CD14-positive monocyte (primary cell): ENCODE data around the gene DESI2. TPM values are rescaled to one million over a fixed set of nuclear protein-coding genes. Genes with fewer than 3 reads are reported as not detected.

Source experiments
- DNase-seq, 3 donors: peaks; one replicate each; pipeline ENCODE4 v3.0.0-alpha.2; 2011 to 2022
- H2AFZ ChIP-seq: 2 replicates; pipeline ENCODE4 v1.6.0; 2012; ENCODE audit warnings: mild to moderate bottlenecking, low read depth, low read length, inconsistent platforms; ENCODE audit not compliant: insufficient read depth, poor library complexity, severe bottlenecking
- H3K27ac ChIP-seq, 2 donors: 1 replicate in 1 of 2; 2 replicates in 1 of 2; pipeline ENCODE4 v1.5.1; 2012 to 2013; ENCODE audit warnings: low read length in 2 of 2, control low read depth in 1 of 2, inconsistent platforms in 1 of 2, low read depth in 1 of 2, mild to moderate bottlenecking in 1 of 2
- H3K27me3 ChIP-seq, 2 donors: one replicate each; pipeline versions ENCODE4 v1.6.0 to v1.6.1; 2011 to 2013; ENCODE audit warnings: low read length in 2 of 2; ENCODE audit not compliant: control insufficient read depth in 2 of 2, insufficient read depth in 2 of 2
- H3K36me3 ChIP-seq, 2 donors: replicated peaks in 1 of 2; 1 replicate in 1 of 2; 2 replicates in 1 of 2; pipeline versions ENCODE4 v1.5.1 to v1.6.1; 2012 to 2013; ENCODE audit warnings: low read length in 2 of 2, control low read depth in 1 of 2, inconsistent platforms in 1 of 2, mild to moderate bottlenecking in 1 of 2; ENCODE audit not compliant: insufficient read depth in 2 of 2, control insufficient read depth in 1 of 2
- H3K4me1 ChIP-seq, 2 donors: 1 replicate in 1 of 2; 2 replicates in 1 of 2; pipeline versions ENCODE4 v1.5.1 to v1.6.1; 2012 to 2013; ENCODE audit warnings: low read length in 2 of 2, control low read depth in 1 of 2, inconsistent platforms in 1 of 2, mild to moderate bottlenecking in 1 of 2, moderate library complexity in 1 of 2; ENCODE audit not compliant: insufficient read depth in 2 of 2, control insufficient read depth in 1 of 2
- H3K4me2 ChIP-seq: replicated peaks from 2 replicates; pipeline ENCODE3; 2012; ENCODE audit warnings: low read length, moderate library complexity, mild to moderate bottlenecking; ENCODE audit not compliant: poor library complexity, severe bottlenecking; ENCODE audit errors: extremely low read depth
- H3K4me3 ChIP-seq, 3 experiments: fragments of 200-600 bp in 1 of 3; sonication (generic) in 1 of 3; replicated peaks in 1 of 3; 1 replicate in 2 of 3; 2 replicates in 1 of 3; pipeline ENCODE4 v1.5.1; 2011 to 2013; ENCODE audit warnings: low read length in 3 of 3, mild to moderate bottlenecking in 3 of 3, control low read depth in 2 of 3, low read depth in 2 of 3, inconsistent platforms in 1 of 3, moderate library complexity in 1 of 3
- H3K79me2 ChIP-seq: 2 replicates; pipeline ENCODE4 v1.6.0; 2012; ENCODE audit warnings: mild to moderate bottlenecking, control low read depth, inconsistent platforms, low read length, moderate library complexity; ENCODE audit not compliant: insufficient read depth
- H3K9ac ChIP-seq: 2 replicates; pipeline ENCODE4 v1.6.0; 2017; ENCODE audit warnings: low read length, mild to moderate bottlenecking; ENCODE audit not compliant: insufficient read depth, poor library complexity, severe bottlenecking
- H3K9me3 ChIP-seq, 2 donors: replicated peaks in 1 of 2; 1 replicate in 1 of 2; 2 replicates in 1 of 2; pipeline versions ENCODE4 v1.5.1 to v1.6.1; 2012 to 2013; ENCODE audit warnings: low read length in 2 of 2, control low read depth in 1 of 2; ENCODE audit not compliant: control insufficient read depth in 1 of 2, insufficient read depth in 1 of 2
- H4K20me1 ChIP-seq: 2 replicates; pipeline ENCODE4 v1.6.0; 2012; ENCODE audit warnings: mild to moderate bottlenecking, low read length, control low read depth, moderate library complexity; ENCODE audit not compliant: insufficient read depth
- H3K27ac Mint-ChIP-seq, 7 donors: one replicate each; pipeline ENCODE4 v1.8.0; 2020; ENCODE audit warnings: mild to moderate bottlenecking in 7 of 7, mixed read lengths in 7 of 7, moderate library complexity in 6 of 7, inconsistent platforms in 2 of 7
- H3K27me3 Mint-ChIP-seq, 3 donors: one replicate each; pipeline ENCODE4 v1.8.0; 2021 to 2022; ENCODE audit warnings: low read depth in 3 of 3, mild to moderate bottlenecking in 3 of 3, mixed read lengths in 3 of 3, moderate library complexity in 3 of 3, inconsistent platforms in 1 of 3
- H3K36me3 Mint-ChIP-seq, 2 donors: one replicate each; pipeline ENCODE4 v1.8.0; 2020; ENCODE audit warnings: mixed read lengths in 2 of 2, inconsistent platforms in 1 of 2, mild to moderate bottlenecking in 1 of 2
- H3K4me1 Mint-ChIP-seq: one replicate; pipeline ENCODE4 v1.8.0; 2020; ENCODE audit warnings: mild to moderate bottlenecking, mixed read lengths
- H3K4me3 Mint-ChIP-seq, 2 donors: one replicate each; pipeline ENCODE4 v1.8.0; 2020; ENCODE audit warnings: mild to moderate bottlenecking in 2 of 2, mixed read lengths in 2 of 2, moderate library complexity in 1 of 2
- H3K9me3 Mint-ChIP-seq, 7 donors: one replicate each; pipeline ENCODE4 v1.8.0; 2020 to 2022; ENCODE audit warnings: mixed read lengths in 7 of 7, mild to moderate bottlenecking in 6 of 7, moderate library complexity in 6 of 7, inconsistent platforms in 2 of 7
- WGBS: methylation state at CpG from one replicate; pipeline ENCODE4 v1.1.5; 2013; ENCODE audit warnings: missing lambda C conversion rate; ENCODE audit not compliant: insufficient coverage; 5-methylcytosine and 5-hydroxymethylcytosine counted together
- intact Hi-C, 2 donors: fragments of 100-400 bp; cut with micrococcal nuclease; formaldehyde crosslinking; loops; one replicate each; pipeline versions ENCODE4 v1.15.0 to v1.15.1; 2023
- polyA plus RNA-seq, 3 donors: library from polyadenylated mRNA; depleted of rRNA in 1 of 3; unstranded in 2 of 3; stranded (reverse) in 1 of 3; fragments of 300-500 nt in 2 of 3; fragments of >200 nt in 1 of 3; fragmentation: Illumina TruSeq in 2 of 3; gene quantifications; 1 replicate in 2 of 3; 2 replicates in 1 of 3; pipeline ENCODE4 v1.2.3, GENCODE V29; 2012 to 2021
- TF ChIP-seq, protein P1 (sequence below): fragments of 200-600 bp; IDR thresholded peaks from one replicate; pipeline ENCODE4 v1.8.0; 2022; ENCODE audit warnings: antibody characterized with exemption, mild to moderate bottlenecking

The DESI2 gene
- polyA plus RNA-seq, 3 donors, result 10.5 to 12.0 (median 11.2) TPM

- H3K79me2 ChIP-seq, result no peaks in the 10 kb centered on the region
- WGBS, result 96% methylated on average over 5 of the region's 9 CpGs
- H3K27ac ChIP-seq, result no peak overlapping the region
- H4K20me1 ChIP-seq, result no peaks in the 10 kb centered on the region
- no peaks in the 10 kb centered on the region for H3K4me1 Mint-ChIP-seq
- intact Hi-C loops, result no loop called here
- H3K4me3 ChIP-seq, result no peak overlapping the region
- H2AFZ ChIP-seq, result no peak overlapping the region
- H3K27ac Mint-ChIP-seq, result no peak overlapping the region
- no peaks in the 10 kb centered on the region for H3K36me3 Mint-ChIP-seq
- peak overlapping the region in 1 of 2 donors; percentile 24 for H3K4me3 Mint-ChIP-seq
- H3K9me3 Mint-ChIP-seq, result peaks cover 0 to 3% (median 0%) of the 10 kb centered on the region in 7 donors
- H3K4me2 ChIP-seq, result no peak overlapping the region
- H3K9me3 ChIP-seq, result no peaks in the 10 kb centered on the region
- H3K27me3 Mint-ChIP-seq, result peaks cover 2 to 7% (median 2%) of the 10 kb centered on the region in 3 donors
- TF ChIP-seq, protein P1, sequence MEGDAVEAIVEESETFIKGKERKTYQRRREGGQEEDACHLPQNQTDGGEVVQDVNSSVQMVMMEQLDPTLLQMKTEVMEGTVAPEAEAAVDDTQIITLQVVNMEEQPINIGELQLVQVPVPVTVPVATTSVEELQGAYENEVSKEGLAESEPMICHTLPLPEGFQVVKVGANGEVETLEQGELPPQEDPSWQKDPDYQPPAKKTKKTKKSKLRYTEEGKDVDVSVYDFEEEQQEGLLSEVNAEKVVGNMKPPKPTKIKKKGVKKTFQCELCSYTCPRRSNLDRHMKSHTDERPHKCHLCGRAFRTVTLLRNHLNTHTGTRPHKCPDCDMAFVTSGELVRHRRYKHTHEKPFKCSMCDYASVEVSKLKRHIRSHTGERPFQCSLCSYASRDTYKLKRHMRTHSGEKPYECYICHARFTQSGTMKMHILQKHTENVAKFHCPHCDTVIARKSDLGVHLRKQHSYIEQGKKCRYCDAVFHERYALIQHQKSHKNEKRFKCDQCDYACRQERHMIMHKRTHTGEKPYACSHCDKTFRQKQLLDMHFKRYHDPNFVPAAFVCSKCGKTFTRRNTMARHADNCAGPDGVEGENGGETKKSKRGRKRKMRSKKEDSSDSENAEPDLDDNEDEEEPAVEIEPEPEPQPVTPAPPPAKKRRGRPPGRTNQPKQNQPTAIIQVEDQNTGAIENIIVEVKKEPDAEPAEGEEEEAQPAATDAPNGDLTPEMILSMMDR, result no peak
- no peaks in the 10 kb centered on the region for H3K4me1 ChIP-seq
- H3K27me3 ChIP-seq, result no peaks in the 10 kb centered on the region
- H3K9ac ChIP-seq, result no peak overlapping the region
- DNase-seq, result no peak
- H3K36me3 ChIP-seq, result no peaks in the 10 kb centered on the region
These were observed 96.5 kb downstream of the DESI2 start for GRCh38 chr1:244749230-244750016.

GRCh38 chr1:244751271-244751895, 98.5 kb downstream of the DESI2 start:
- WGBS, result 93% methylated on average over 8 of the region's 13 CpGs
- intact Hi-C loops, result no loop called here
- Mint-ChIP-seq H3K27me3 (peaks cover 2 to 7% (median 2%) of the 10 kb centered on the region in 3 donors), H3K36me3 (no peaks in the 10 kb centered on the region), H3K9me3 (peaks cover 0 to 3% (median 0%) of the 10 kb centered on the region in 7 donors), H3K4me3 (no peak overlapping the region), H3K4me1 (no peaks in the 10 kb centered on the region), H3K27ac (no peak overlapping the region)
- Histone ChIP-seq H3K27ac (no peak overlapping the region), H4K20me1 (no peaks in the 10 kb centered on the region), H3K9ac (no peak overlapping the region), H3K4me3 (no peak overlapping the region), H3K79me2 (no peaks in the 10 kb centered on the region), H3K36me3 (no peaks in the 10 kb centered on the region), H3K4me1 (no peaks in the 10 kb centered on the region), H3K9me3 (no peaks in the 10 kb centered on the region), H3K27me3 (no peaks in the 10 kb centered on the region), H3K4me2 (no peak overlapping the region), H2AFZ (no peak overlapping the region)
- TF ChIP-seq, protein P1, result no peak
- DNase-seq, result no peak
